ENCODE data around the gene DNLZ.

DNLZ gene

DNA sequence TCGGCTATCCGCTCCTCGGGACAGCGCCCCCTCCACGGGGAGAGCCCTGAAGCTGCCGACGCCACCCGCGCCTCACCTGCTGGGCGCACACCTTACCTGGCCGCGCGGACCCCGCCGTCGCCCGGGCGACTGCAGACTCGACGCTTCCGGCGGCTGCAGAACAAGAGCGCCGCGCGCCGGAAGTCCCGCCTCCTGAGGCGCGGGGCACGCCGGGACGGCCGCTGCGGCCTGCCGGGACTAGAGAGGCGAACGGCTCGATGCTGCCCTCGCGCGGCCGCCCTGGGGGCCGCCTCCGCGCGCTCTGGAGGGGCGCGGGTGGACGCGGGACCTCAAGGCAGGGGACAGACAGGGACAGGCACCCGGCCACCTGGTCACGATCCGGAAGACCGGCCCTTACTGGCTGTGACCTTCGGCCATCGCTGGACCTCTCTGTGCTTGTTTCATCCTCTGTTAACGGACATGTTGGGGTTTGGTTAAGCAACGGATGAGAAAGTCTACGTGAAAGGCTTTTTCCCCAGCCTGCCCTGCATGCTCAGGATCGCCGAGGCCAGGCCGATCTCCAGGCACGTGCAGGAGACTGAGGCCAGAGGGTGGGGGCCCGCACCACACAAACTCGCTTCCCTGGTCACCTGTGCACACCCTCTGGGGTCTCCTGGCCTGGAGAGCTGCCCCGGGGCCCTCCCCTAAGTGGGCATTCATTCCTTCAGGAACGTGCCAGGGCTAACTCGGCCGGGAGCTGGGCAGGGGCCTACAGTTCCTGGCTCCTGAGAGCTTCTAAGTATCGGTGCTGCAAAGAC, 36.7 kb upstream of the DNLZ start, which contains the start of gene SNAPC4:
Gene SNAPC4, minus strand, starts transcription at position 133 of the 797 bp plus-strand sequence. CDS start 1,742 bp downstream, outside the sequence.
- peak within 1 kb of the TSS; percentile 91 to 93 for H3K4me3 Mint-ChIP-seq
- peak; percentile 71 for ATAC-seq
- H3K27ac Mint-ChIP-seq: peak within 1 kb of the TSS; percentile 87 to 88
- DNase-seq: peak; percentile 88
- H3K4me1 Mint-ChIP-seq: peaks cover 71% of the 10 kb centered on the region
- H3K27me3 Mint-ChIP-seq: no peaks in the 10 kb centered on the region
- H3K9me3 Mint-ChIP-seq: no peaks in the 10 kb centered on the region

GRCh38 chr9:136399176-136400037, 35.9 kb upstream of the DNLZ start:
- Mint-ChIP-seq H3K9me3 (no peaks in the 10 kb centered on the region), H3K4me3 (peak overlapping the region; percentile 91 to 93), H3K27me3 (no peaks in the 10 kb centered on the region), H3K27ac (peak overlapping the region; percentile 7 to 87), H3K4me1 (peaks cover 63% of the 10 kb centered on the region)
- peak; percentile 32 to 61 for DNase-seq
- ATAC-seq: peak; percentile 40

GRCh38 chr9:136398286-136398685, 34.7 kb upstream of the DNLZ start:
- Mint-ChIP-seq H3K4me1 (peaks cover 51% of the 10 kb centered on the region), H3K27ac (no peak overlapping the region), H3K4me3 (peak overlapping the region; percentile 91 to 93), H3K27me3 (no peaks in the 10 kb centered on the region), H3K9me3 (no peaks in the 10 kb centered on the region)
- no peak for ATAC-seq
- DNase-seq: no peak

DNA sequence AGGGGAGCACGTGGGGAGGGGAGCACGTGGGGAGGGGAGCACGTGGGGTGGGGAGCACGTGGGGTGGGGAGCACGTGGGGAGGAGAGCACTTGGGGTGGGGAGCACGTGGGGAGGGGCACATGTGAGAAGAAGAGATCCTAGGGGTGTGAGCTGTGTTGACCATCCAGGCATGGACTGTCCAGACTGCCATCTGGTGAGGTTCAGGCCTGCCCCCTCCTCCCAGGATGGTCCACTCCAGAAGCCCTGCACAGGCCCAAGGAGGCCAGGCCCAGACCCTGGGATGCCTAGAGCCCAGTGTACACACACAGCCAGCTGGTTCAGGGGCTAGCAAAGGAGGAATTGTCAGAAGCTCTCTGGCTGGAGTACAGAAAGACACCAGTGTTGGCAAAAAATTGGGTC, 34.1 kb upstream of the DNLZ start:
- peaks cover 47% of the 10 kb centered on the region for H3K4me1 Mint-ChIP-seq
- DNase-seq (no peak), ATAC-seq (no peak)
- no peak overlapping the region for H3K27ac Mint-ChIP-seq
- no peaks in the 10 kb centered on the region for H3K27me3 Mint-ChIP-seq
- peak overlapping the region in 1 of 2 donors; percentile 15 for H3K4me3 Mint-ChIP-seq
- H3K9me3 Mint-ChIP-seq: no peaks in the 10 kb centered on the region

DNA sequence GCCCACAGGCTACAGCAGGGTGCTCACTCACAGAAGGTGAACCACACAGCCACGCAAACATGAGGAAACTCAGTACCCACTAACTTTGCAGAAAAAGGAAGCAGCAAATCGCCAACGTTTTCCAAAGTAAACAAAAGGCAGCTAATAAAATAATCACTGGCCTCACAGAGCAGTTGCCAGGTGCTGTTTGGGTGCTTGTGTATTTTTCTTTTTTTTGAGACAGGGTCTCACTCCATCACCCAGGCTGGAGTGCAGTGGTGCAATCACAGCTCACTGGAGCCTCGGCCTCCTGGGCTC, 32.6 kb upstream of the DNLZ start:
- DNase-seq (no peak), ATAC-seq (no peak)
- Mint-ChIP-seq H3K27me3 (no peaks in the 10 kb centered on the region), H3K27ac (no peak overlapping the region), H3K4me3 (no peak overlapping the region), H3K9me3 (no peaks in the 10 kb centered on the region), H3K4me1 (peaks cover 32% of the 10 kb centered on the region)

- no peaks in the 10 kb centered on the region for H3K27me3 Mint-ChIP-seq
- no peak overlapping the region for H3K27ac Mint-ChIP-seq
- no peaks in the 10 kb centered on the region for H3K9me3 Mint-ChIP-seq
- DNase-seq: no peak
- H3K4me1 Mint-ChIP-seq: peaks cover 26% of the 10 kb centered on the region
- H3K4me3 Mint-ChIP-seq: no peak overlapping the region
- no peak for ATAC-seq
These were observed 32.0 kb upstream of the DNLZ start for GRCh38 chr9:136395345-136396218.

- no peaks in the 10 kb centered on the region for H3K9me3 Mint-ChIP-seq
- no peak overlapping the region for H3K27ac Mint-ChIP-seq
- ATAC-seq (no peak), DNase-seq (no peak)
- peaks cover 23% of the 10 kb centered on the region for H3K4me1 Mint-ChIP-seq
- no peak overlapping the region for H3K4me3 Mint-ChIP-seq
- no peaks in the 10 kb centered on the region for H3K27me3 Mint-ChIP-seq
These were observed 31.4 kb upstream of the DNLZ start for GRCh38 chr9:136395020-136395340.

DNA sequence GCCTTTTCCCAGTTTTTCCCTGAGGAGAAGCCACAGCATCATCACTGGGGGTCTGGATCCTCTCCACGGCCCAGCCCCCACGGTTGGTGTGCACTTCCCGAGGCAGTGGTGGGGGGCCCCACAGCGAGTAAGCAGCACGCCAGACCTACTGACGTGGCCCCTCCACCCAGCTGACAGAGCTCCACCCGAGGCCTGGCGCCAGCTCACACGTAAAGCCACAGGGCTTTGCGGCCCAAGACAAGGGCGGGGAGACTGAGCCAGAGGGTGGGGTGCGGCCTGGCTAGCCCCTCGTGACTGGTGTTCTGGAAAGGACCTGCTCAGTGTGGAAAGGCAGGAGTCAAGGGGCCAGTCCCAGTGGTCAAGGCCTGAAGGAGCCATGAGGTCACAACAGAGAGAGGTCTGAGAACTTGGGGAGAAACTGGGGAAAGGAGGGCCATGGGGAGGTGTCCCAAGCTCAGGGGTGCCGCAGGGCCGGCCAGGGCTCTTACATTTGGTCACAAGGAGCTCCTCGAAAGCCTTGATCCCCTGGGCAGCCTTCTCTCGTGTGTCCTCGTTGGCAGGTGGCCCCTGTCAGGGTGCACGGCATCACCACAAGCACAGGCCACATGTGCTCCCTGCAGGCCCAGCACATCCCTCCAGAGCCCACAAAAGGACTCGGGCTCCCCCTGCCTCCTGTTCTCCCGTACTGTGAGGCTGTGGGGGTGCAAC, 30.9 kb upstream of the DNLZ start:
- no peak for ATAC-seq
- H3K4me3 Mint-ChIP-seq: no peak overlapping the region
- peak overlapping the region in 1 of 2 donors; percentile 12 for H3K27ac Mint-ChIP-seq
- no peaks in the 10 kb centered on the region for H3K27me3 Mint-ChIP-seq
- H3K4me1 Mint-ChIP-seq: peaks cover 23% of the 10 kb centered on the region
- no peaks in the 10 kb centered on the region for H3K9me3 Mint-ChIP-seq
- no peak for DNase-seq

GRCh38 chr9:136393531-136393930, 30.0 kb upstream of the DNLZ start:
- Mint-ChIP-seq H3K27me3 (no peaks in the 10 kb centered on the region), H3K4me1 (peaks cover 13% of the 10 kb centered on the region), H3K9me3 (no peaks in the 10 kb centered on the region), H3K27ac (peak overlapping the region in 1 of 2 donors; percentile 27), H3K4me3 (no peak overlapping the region)
- ATAC-seq (no peak), DNase-seq (no peak)

DNA sequence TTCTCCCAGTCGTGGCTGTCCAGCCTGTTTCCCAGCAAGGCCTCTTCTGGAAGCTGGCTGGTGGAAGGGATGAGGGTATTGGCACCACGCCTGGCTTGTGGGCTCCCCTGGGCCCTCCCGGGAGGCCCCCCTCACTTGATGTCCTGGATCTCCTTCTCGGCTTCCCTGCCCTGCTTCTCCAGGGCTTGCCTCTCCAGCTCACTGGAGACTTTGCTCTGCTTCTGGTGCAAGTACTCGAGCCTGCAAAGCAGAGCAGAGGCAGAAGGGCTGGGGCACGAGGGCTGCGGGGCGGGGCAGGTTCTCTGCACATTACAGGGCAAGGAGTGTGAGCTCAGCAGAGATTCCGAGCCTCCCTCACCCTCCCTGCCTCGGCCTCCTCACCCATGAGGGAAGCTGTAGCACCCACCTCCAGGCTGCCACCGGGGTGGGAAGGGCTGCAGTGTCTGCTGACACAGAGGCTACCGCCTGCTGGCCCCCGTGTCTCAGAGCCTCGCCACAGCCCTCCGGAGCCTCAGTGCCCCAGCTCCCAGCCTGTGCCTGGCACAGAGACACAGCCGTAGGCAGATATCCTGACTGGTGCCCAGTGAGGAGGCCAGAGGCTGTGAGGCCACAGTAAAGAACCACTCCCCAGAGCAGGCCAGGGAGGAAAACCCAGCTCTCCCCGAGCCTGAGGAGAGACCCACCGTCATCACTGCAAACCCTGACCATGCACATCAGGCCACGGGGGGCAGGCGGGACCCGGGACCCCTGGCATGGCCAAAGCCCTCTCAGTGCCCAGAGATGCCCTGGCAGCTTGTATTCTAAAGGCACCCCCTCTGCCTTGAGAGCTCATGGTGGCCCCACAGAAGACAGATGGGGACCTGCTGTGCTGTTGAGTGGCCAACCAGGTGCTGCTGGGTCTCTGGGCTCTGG, 29.2 kb upstream of the DNLZ start:
- no peaks in the 10 kb centered on the region for H3K27me3 Mint-ChIP-seq
- peak overlapping the region in 1 of 2 donors; percentile 27 for H3K27ac Mint-ChIP-seq
- H3K9me3 Mint-ChIP-seq: no peaks in the 10 kb centered on the region
- no peak overlapping the region for H3K4me3 Mint-ChIP-seq
- DNase-seq: no peak
- ATAC-seq: no peak
- H3K4me1 Mint-ChIP-seq: peaks cover 7% of the 10 kb centered on the region

DNA sequence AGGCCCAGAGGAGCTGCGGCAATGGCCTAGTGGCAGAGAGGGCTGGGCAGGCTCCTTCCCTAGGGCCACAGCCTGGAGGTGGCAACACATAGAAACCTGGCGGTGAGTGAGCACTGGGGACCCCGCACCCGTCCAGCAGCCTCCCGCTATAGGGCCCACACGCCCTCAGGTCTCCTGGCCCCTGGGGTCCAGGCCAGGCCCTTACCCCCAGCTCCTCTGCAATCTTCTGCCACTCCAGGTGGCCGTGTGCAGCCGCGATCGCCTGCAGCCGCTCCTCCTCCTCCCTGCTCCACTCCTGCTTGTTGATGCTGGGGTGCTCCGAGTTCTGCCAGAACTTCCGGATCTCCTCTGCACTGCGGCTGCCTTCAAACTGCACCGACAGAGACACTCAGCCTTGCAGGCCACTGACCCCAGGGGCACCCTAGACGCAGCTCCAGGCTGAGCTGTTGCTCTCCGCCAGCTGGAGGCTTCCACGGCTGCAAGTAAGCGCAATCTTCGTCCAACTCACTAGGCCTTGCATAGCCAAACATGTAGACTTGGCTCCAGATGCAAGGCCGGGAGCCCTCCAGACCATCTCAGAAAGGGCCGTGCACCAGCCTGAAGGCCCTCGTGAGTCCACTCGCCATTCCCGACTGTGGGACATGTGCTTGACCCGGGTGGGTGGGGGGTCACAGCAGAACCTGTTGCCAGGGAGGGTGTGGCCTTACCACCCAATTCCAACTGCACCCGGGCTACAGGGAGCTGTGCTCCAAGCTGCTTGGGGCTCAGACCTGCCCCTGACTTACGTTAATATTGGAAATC, 28.4 kb upstream of the DNLZ start:
- DNase-seq: no peak
- no peaks in the 10 kb centered on the region for H3K27me3 Mint-ChIP-seq
- no peak overlapping the region for H3K27ac Mint-ChIP-seq
- peaks cover 9% of the 10 kb centered on the region for H3K4me1 Mint-ChIP-seq
- H3K4me3 Mint-ChIP-seq: no peak overlapping the region
- no peak for ATAC-seq
- no peaks in the 10 kb centered on the region for H3K9me3 Mint-ChIP-seq

- H3K27ac Mint-ChIP-seq: no peak overlapping the region
- no peak overlapping the region for H3K4me3 Mint-ChIP-seq
- no peak for DNase-seq
- no peaks in the 10 kb centered on the region for H3K27me3 Mint-ChIP-seq
- peaks cover 28% of the 10 kb centered on the region for H3K4me1 Mint-ChIP-seq
- ATAC-seq: no peak
- H3K9me3 Mint-ChIP-seq: no peaks in the 10 kb centered on the region
These were observed 25.9 kb upstream of the DNLZ start for GRCh38 chr9:136389396-136389795.

- no peak for DNase-seq
- Mint-ChIP-seq H3K4me3 (no peak overlapping the region), H3K9me3 (no peaks in the 10 kb centered on the region), H3K4me1 (peaks cover 34% of the 10 kb centered on the region), H3K27me3 (no peaks in the 10 kb centered on the region), H3K27ac (no peak overlapping the region)
- ATAC-seq: no peak
These were observed 23.7 kb upstream of the DNLZ start for GRCh38 chr9:136387217-136387616.
